Embryonic facial prominence (tissue), 1 donor: ENCODE data around the gene AGAP1.

Experiments used
- DNase-seq: peaks from one replicate; pipeline ENCODE4 v3.0.0-alpha.2; 2016; ENCODE audit errors: extremely low spot score

The AGAP1 gene

GRCh38 chr2:235690082-235690808, 196.4 kb downstream of the AGAP1 start:
- DNase-seq, result no peak

DNA sequence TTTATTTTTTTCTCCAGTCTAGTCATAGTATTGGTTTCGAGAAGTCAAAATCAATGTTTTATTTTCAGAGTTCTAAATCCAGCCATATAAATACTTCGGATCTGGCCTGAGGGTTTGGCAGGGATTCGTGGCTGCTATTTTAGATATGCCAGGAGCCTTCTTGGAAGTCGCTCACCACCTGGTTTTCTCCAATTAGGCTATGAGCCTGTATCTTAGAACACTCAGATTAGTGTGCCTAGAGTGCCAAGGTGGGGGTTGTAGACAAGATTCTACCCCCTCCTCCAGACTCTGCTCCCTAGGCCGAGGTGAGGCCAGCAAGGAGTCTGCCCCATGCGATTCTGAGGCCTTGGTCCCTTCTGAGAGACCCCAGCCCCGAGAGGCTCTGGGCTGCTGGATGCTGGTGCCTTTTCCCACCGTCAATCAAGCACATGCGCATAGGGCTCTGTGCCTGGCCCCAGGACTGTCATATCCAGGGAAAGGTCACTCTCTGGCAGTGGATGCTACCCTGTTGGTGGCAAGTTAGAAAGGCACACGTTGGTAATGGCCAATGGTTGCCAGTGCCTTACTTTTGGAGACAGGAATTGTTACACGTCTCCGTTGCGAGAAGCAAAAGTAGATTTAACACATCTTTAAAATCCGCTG, 197.1 kb downstream of the AGAP1 start:
- no peak for DNase-seq

- no peak for DNase-seq
Measured at GRCh38 chr2:235692076-235692475, 198.2 kb downstream of the AGAP1 start.

- no peak for DNase-seq
Measured at GRCh38 chr2:235692671-235693171, 198.9 kb downstream of the AGAP1 start.

- DNase-seq, result no peak
Measured at GRCh38 chr2:235693279-235693678, 199.4 kb downstream of the AGAP1 start.

DNA sequence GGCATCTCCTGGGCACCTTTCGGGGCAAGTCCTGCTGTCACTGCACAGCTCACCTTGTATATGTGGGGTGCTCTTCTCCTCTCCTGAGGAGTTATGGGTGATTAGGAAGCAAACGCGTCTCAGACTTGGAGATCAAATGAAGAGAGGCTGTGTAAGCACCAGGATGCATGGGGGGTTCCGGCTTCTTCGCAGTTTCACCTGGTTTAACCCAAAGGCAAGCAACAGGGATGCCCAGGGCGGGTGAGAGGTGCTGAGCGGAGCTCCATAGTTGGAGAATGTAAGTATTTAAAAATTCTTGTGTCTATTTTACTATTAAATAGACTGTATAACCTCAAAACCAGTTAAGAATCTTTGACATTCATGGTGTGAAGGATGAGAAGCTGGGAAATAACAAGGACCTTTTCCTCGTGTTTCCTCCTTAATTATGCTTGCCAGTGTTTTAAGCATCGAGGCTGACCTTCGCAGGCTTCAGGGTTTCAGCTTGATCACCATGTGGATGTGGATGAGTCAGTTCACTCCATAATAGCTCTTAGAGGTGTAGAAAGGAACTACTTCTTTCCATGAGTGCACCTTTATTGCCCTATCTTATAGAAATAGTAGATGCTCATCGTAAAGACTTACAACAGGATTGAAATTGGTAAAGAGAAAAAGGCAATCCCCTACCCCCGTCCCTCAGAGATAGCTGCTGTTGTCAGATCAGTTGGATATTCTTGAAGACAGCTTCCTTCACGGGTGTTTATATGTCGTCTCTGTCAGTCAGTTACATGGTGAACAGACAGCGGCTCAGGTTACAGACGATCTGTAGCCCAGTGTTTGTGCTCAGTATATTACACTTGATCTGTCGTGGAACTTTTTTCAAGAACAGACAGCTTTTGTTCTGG, 201.1 kb downstream of the AGAP1 start:
- DNase-seq, result no peak

- DNase-seq, result no peak
Measured at GRCh38 chr2:235695602-235695895, 201.7 kb downstream of the AGAP1 start.

DNA sequence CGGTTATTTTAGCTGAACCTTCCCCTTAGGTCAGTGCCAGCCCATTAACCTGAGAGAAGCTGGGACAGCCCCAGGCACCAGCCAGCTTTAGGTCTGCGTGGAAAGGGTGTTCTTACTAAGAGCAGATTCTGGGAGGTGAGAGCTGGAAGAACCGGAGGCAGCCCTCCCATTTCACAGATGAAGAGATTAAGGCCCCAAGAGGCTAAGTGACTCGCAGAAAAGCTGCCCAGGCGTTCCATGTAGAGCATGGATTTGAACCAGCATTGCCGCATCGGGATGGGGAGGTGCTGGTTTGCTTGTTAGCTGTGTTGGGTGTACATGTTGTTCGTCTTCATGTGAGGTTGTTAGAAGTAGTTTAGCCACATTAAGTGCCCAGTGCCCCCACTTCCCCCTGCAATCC, 203.2 kb downstream of the AGAP1 start:
- no peak for DNase-seq

DNA sequence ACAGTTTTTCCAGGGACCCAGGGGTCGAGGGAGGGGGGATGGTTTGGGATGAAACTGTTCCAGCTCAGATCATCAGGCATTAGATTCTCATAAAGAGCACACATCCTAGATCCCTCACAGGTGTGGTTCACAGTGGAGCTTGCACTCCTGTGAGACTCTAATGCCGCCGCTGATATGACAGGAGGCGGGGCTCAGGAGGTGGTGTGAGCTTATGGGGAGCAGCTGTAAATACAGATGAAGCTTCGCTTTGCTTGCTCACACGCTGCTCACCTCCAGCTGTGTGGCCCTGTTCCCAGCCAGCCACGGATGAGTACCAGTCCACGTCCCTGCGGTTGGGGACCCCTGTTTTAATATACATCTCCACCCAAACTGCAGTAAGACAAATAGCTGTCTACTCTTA, 204.2 kb downstream of the AGAP1 start:
- no peak for DNase-seq

DNA sequence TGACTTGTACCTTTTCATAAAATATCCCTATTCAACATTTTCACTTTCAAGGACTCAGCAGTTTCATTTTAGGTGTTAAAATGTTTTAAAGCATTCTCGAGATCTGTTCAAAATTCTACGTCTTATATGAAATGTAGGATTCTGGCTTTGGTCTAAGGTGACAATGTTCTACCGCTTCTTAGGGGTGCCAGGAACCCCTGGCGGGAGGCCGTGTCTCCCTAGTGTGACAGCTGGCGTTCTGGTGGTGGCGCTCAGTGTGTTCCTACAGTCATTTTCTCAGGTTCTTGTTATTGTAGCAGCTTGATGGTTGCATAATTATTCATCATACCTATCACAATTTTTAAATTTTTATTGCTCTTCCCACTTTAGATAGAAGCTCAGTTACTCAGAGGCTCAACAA, 204.6 kb downstream of the AGAP1 start:
- DNase-seq, result no peak

DNA sequence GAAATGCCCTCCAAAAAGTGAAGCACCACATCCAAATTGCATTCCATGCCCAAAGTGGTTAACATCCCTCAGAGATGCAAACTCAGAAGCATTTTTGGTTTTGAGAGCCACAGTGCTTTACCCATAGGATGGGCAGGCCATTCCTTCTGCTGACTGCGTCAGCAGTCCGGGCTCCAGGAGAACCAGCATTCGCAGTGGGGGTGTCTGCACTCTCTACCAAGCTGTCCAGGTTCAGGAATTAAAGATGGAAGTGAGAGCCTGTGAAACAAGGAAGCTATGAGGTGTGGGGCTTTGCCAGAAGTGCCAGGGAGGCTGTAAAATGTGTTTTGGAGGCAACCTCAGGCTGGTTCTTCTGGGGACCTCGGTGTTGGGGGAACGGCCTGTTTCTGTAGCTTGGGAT, 205.7 kb downstream of the AGAP1 start:
- no peak for DNase-seq

DNA sequence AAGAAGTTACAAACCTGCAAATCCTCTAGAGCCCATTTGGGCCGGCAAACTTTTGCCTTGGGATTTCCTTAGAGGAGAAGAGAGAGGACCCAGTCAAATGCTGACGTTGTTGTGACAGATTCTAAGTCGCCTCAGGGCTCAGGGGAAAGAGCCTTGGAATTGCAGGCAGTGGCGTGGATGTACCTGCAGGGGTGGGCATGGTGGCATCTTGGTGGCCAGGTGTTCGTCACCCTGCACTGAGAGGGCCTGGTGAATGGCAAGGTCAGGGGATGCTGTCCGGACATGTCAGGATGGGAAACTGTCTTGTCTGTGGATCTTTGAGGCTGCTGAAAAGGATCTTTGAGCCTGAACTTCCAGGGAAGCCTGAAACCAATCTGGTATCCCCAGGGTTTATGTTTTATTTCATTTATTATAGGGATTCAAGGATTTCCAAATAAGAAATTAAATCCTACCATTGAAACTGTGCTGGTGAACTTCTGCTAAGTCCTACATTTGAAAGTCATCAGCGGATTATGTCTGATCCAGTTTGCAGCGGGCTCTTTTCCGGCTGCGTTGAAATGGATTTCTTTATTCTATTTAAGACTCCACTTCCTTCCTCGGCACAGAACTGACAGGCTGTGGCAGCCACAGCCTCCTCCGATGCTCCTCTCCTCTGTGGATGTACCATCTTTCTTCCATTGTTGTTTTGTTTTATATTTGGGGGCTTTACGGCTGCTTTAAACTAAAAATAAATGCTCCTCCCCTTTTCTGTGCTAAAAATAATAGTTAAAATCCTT, 207.6 kb downstream of the AGAP1 start:
- DNase-seq, result no peak

GRCh38 chr2:235702186-235702585, 208.3 kb downstream of the AGAP1 start:
- no peak for DNase-seq

DNA sequence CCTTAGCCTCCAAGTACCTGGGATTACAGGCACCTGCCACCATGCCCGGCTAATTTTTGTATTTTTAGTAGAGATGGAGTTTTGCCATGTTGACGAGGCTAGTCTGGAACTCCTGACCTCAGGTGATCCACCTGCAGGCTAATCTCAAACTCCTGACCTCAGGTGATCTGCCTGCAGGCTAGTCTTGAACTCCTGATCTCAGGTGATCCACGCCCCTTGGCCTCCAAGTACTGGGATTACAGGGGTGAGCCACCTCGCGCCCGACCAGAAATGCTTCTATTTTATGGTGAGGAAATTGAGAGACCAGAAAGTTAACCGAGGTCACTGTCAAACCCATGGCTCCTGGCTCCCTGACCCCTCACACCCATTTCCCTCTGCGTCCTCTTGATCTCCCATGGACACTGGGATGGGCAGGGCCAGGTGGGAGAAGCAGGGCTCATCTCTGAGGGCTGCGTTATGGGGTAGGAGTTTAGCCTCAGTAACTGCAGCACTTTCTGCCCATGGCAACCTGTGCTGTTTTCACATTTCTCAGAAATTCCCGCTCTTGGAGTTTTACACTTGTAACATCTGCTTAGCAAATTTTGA, 210.0 kb downstream of the AGAP1 start:
- DNase-seq, result no peak

GRCh38 chr2:235705296-235705695, 211.5 kb downstream of the AGAP1 start:
- no peak for DNase-seq

DNA sequence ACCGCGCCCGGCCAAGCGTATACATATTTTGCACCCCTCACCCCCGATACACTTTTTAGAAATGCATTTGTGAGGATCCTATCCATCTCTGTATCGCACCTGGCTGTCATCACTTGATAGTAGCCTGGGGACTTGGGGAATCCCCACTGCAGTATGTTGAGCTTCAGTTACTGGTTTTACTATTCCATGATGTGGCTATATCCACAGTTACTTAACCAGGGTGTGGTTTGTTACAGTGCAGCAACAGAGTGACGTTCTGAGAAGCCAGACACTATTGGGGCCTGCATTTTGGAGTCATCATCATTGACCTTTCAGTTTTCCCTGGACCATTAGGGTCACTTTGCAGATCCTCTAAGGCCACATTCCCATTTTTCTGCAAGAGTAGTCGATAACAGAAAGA, 212.7 kb downstream of the AGAP1 start:
- no peak for DNase-seq

- DNase-seq, result no peak
Measured at GRCh38 chr2:235707411-235708096, 213.7 kb downstream of the AGAP1 start.

DNA sequence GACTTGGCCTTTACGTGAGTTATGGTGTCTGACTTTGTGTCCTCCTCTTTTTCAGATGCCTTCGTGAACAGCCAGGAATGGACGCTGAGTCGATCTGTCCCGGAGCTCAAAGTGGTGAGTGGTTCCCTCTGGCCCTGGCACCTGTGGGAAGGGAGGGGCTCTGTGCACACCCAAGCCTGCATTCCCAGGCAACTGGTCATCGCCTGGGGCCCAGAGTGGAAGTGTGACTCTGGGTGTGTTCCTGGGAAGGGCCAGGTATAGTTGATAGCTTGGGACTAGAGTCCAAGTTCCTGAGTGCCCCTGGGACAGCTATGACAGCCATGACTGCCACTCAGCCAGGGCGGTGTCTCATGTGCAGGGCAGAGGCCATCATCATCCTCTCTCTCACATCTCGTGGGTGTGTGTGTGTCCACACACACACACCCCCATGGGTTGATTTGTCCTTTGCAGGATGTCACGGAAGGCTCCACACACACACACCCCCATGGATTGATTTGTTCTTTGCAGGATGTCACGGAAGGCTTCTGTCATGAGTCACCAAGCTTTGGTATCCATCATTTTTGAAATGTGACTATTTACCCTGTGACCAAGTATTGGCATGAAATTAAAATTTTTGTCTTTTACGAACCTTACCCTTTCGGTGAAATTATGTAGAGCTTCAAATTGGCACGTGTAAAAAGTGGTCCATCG, 215.4 kb downstream of the AGAP1 start:
- DNase-seq, result no peak

GRCh38 chr2:235709969-235710879, 216.4 kb downstream of the AGAP1 start:
- no peak for DNase-seq
